Naive thymus-derived CD4-positive, alpha-beta T cell (primary cell): ENCODE measurements around the gene NADSYN1. TPM values are rescaled to one million over a fixed set of nuclear protein-coding genes. Genes with fewer than 3 reads are reported as not detected.
A peak's percentile ranks its signal among the peaks of the same experiment; 100 is the strongest.
"Not testable (repeated sequence)": the region's sequence is repeated elsewhere in the genome, so short reads cannot be mapped to it uniquely, and the experiment has no call there.

Experiments used
- ATAC-seq: fragments of 150-1000 bp; cut with Tn5 transposase; 2 replicates; pipeline ENCODE4 v1.10.0; 2021; ENCODE audit warnings: mild to moderate bottlenecking, moderate library complexity
- CTCF ChIA-PET: fragments of 350-600 bp; sonication (Branson Sonifier 250); formaldehyde crosslinking; loops from one replicate; lab custom pipeline; 2021; ENCODE audit warnings: antibody characterized with exemption; lab: Charles Lee
- POLR2A ChIA-PET: fragments of 350-600 bp; sonication (Branson Sonifier 250); formaldehyde crosslinking; loops from one replicate; lab custom pipeline; 2021; ENCODE audit warnings: antibody characterized with exemption, inconsistent platforms; lab: Charles Lee
- DNase-seq, 9 donors: peaks; one replicate each; pipeline versions ENCODE4 v3.0.0 to v3.0.0-alpha.2; 2020 to 2022; ENCODE audit warnings: mixed read lengths in 1 of 9
- H3K27ac ChIP-seq: one replicate; pipeline ENCODE4 v1.7.0; 2013; ENCODE audit warnings: mild to moderate bottlenecking, low read depth, low read length, moderate library complexity
- H3K27me3 ChIP-seq, 2 donors: one replicate each; pipeline ENCODE4 v1.7.0; 2013; ENCODE audit warnings: low read length in 2 of 2, mild to moderate bottlenecking in 2 of 2, moderate library complexity in 2 of 2; ENCODE audit not compliant: control insufficient read depth in 2 of 2, insufficient read depth in 2 of 2
- H3K36me3 ChIP-seq, 3 experiments: 1 replicate in 2 of 3; 2 replicates in 1 of 3; pipeline ENCODE4 v1.7.0; 2013; ENCODE audit warnings: low read length in 3 of 3, mild to moderate bottlenecking in 3 of 3, moderate library complexity in 1 of 3; ENCODE audit not compliant: insufficient read depth in 3 of 3, control insufficient read depth in 2 of 3
- H3K4me1 ChIP-seq, 2 donors: one replicate each; pipeline ENCODE4 v1.7.0; 2013; ENCODE audit warnings: low read length in 2 of 2, mild to moderate bottlenecking in 2 of 2, moderate library complexity in 1 of 2; ENCODE audit not compliant: control insufficient read depth in 2 of 2, insufficient read depth in 2 of 2
- H3K4me3 ChIP-seq: 2 replicates; pipeline ENCODE4 v1.7.0; 2013; ENCODE audit warnings: mild to moderate bottlenecking, low read length
- H3K9me3 ChIP-seq, 3 experiments: 1 replicate in 2 of 3; 2 replicates in 1 of 3; pipeline ENCODE4 v1.7.0; 2013; ENCODE audit warnings: low read length in 3 of 3; ENCODE audit not compliant: control insufficient read depth in 2 of 3
- H3K27ac Mint-ChIP-seq, 9 donors: one replicate each; pipeline ENCODE4 v1.8.0; 2020 to 2022; ENCODE audit warnings: mixed read lengths in 9 of 9, mild to moderate bottlenecking in 8 of 9, moderate library complexity in 5 of 9, inconsistent platforms in 2 of 9
- H3K27me3 Mint-ChIP-seq, 5 donors: one replicate each; pipeline ENCODE4 v1.8.0; 2021 to 2022; ENCODE audit warnings: mixed read lengths in 5 of 5, mild to moderate bottlenecking in 1 of 5
- H3K36me3 Mint-ChIP-seq, 5 donors: one replicate each; pipeline ENCODE4 v1.8.0; 2020 to 2022; ENCODE audit warnings: mixed read lengths in 5 of 5, mild to moderate bottlenecking in 3 of 5, inconsistent platforms in 1 of 5
- H3K4me1 Mint-ChIP-seq, 7 donors: one replicate each; pipeline ENCODE4 v1.8.0; 2020 to 2022; ENCODE audit warnings: mixed read lengths in 7 of 7, mild to moderate bottlenecking in 3 of 7, inconsistent platforms in 1 of 7
- H3K4me3 Mint-ChIP-seq, 10 donors: one replicate each; pipeline ENCODE4 v1.8.0; 2020 to 2022; ENCODE audit warnings: mild to moderate bottlenecking in 10 of 10, mixed read lengths in 10 of 10, moderate library complexity in 6 of 10, inconsistent platforms in 2 of 10
- H3K9me3 Mint-ChIP-seq, 11 donors: one replicate each; pipeline ENCODE4 v1.8.0; 2020 to 2022; ENCODE audit warnings: mixed read lengths in 11 of 11, mild to moderate bottlenecking in 4 of 11, inconsistent platforms in 1 of 11, moderate library complexity in 1 of 11
- intact Hi-C, 2 donors: fragments of 100-400 bp; cut with micrococcal nuclease; formaldehyde crosslinking; loops; one replicate each; pipeline ENCODE4 v1.15.1; 2023
- polyA plus RNA-seq, 2 donors: library from polyadenylated mRNA; unstranded; fragments of 300-500 nt; fragmentation: Illumina TruSeq; gene quantifications; one replicate each; pipeline ENCODE4 v1.2.3, GENCODE V29; 2021
- total RNA-seq, 6 experiments: library from RNA in 5 of 6; stranded (reverse) in 5 of 6; gene quantifications; 1 replicate in 5 of 6; 2 replicates in 1 of 6; pipeline ENCODE4 v1.2.3 and lab custom pipeline; 2021 to 2026

NADSYN1 gene
- total and polyA plus RNA-seq, 7 experiments from 2014 or later: 28.6 to 235 (median 121) TPM

DNA sequence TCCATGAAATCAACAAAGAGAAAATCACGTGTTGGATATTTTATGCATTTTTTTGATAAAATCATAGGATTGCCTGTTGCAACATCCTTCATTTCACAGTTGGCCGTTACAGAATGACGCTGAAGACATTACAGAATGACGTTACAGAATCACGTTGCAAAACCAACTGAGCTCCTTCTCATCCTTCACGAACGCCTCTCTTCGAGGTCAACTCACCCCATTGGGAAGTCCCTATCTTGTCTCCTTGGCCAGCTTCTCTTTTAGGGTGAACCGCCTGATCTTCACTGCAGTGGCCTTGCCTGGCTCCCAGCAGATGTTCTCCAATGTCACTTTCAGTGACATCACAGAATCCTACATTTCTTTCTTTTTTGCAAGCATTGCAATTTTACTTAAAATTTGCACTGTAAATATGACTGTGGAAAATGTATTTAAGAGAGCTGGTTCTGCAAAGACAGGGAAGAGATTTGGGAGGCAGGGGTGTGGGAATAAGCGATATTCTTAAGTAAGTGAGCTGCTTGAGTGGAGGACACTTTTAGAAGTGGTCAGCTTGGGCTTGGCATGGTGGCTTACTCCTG is 79.1 kb downstream of the NADSYN1 start:
- no peak for DNase-seq
- Mint-ChIP-seq H3K4me3 (no peak overlapping the region), H3K36me3 (no peaks in the 10 kb centered on the region), H3K27ac (peak overlapping the region in 1 of 9 donors; percentile 62), H3K27me3 (peaks cover 0 to 18% (median 5%) of the 10 kb centered on the region in 5 donors), H3K9me3 (peaks cover 0 to 2% (median 0%) of the 10 kb centered on the region in 11 donors), H3K4me1 (no peaks in the 10 kb centered on the region)
- ATAC-seq: no peak
- ChIA-PET POLR2A (no interaction called here), CTCF (no interaction called here)
- no peaks in the 10 kb centered on the region for H3K36me3 ChIP-seq
- no peak overlapping the region for H3K27ac ChIP-seq
- no peaks in the 10 kb centered on the region for H3K27me3 ChIP-seq
- intact Hi-C loops: no loop called here
- no peaks in the 10 kb centered on the region for H3K4me1 ChIP-seq
- H3K4me3 ChIP-seq: no peak overlapping the region
- no peaks in the 10 kb centered on the region for H3K9me3 ChIP-seq

- H3K27me3 ChIP-seq, H3K9me3 ChIP-seq, H3K36me3 ChIP-seq, H3K27ac ChIP-seq, DNase-seq, H3K4me3 ChIP-seq, H3K4me3 Mint-ChIP-seq, intact Hi-C loops, POLR2A ChIA-PET, H3K9me3 Mint-ChIP-seq, CTCF ChIA-PET, H3K4me1 ChIP-seq, H3K27ac Mint-ChIP-seq, H3K36me3 Mint-ChIP-seq, H3K4me1 Mint-ChIP-seq, H3K27me3 Mint-ChIP-seq, ATAC-seq: not testable (repeated sequence)
Observed at GRCh38 chr11:71534711-71535608, 82.0 kb downstream of the NADSYN1 start.

GRCh38 chr11:71535825-71536224 is 82.8 kb downstream of the NADSYN1 start:
- Mint-ChIP-seq H3K9me3 (peaks cover 0 to 5% (median 3%) of the 10 kb centered on the region in 11 donors), H3K4me3 (no peak overlapping the region), H3K27me3 (peaks cover 0 to 7% (median 6%) of the 10 kb centered on the region in 5 donors), H3K4me1 (no peaks in the 10 kb centered on the region), H3K36me3 (peaks cover 0 to 4% (median 0%) of the 10 kb centered on the region in 5 donors), H3K27ac (no peak overlapping the region)
- Histone ChIP-seq H3K4me3 (no peak overlapping the region), H3K4me1 (no peaks in the 10 kb centered on the region), H3K27me3 (no peaks in the 10 kb centered on the region), H3K9me3 (no peaks in the 10 kb centered on the region), H3K27ac (no peak overlapping the region), H3K36me3 (no peaks in the 10 kb centered on the region)
- ChIA-PET POLR2A (no interaction called here), CTCF (no interaction called here)
- ATAC-seq (no peak), DNase-seq (no peak)
- intact Hi-C loops: no loop called here

GRCh38 chr11:71537537-71537936 is 84.5 kb downstream of the NADSYN1 start:
- H3K36me3 Mint-ChIP-seq: peaks cover 0 to 8% (median 5%) of the 10 kb centered on the region in 5 donors
- CTCF ChIA-PET: no interaction called here
- peaks cover 0 to 14% (median 7%) of the 10 kb centered on the region in 5 donors for H3K27me3 Mint-ChIP-seq
- ATAC-seq (no peak), DNase-seq (no peak)
- Histone ChIP-seq H3K36me3 (no peaks in the 10 kb centered on the region), H3K27me3 (no peaks in the 10 kb centered on the region), H3K9me3 (no peaks in the 10 kb centered on the region), H3K4me1 (no peaks in the 10 kb centered on the region), H3K27ac (no peak overlapping the region), H3K4me3 (no peak overlapping the region)
- intact Hi-C loops: no loop called here
- POLR2A ChIA-PET: no interaction called here
- H3K4me3 Mint-ChIP-seq: no peak overlapping the region
- peaks cover 0 to 12% (median 7%) of the 10 kb centered on the region in 11 donors for H3K9me3 Mint-ChIP-seq
- no peak overlapping the region for H3K27ac Mint-ChIP-seq
- H3K4me1 Mint-ChIP-seq: no peaks in the 10 kb centered on the region

GRCh38 chr11:71537977-71538665 is 85.1 kb downstream of the NADSYN1 start, which contains the start of gene KRTAP5-8:
Gene KRTAP5-8 (plus strand): TSS chr11:71538025. CDS start chr11:71538056, 31 bp downstream.
- H3K27me3 ChIP-seq, H3K36me3 ChIP-seq, DNase-seq, ATAC-seq, H3K36me3 Mint-ChIP-seq, H3K4me3 Mint-ChIP-seq, POLR2A ChIA-PET, H3K4me1 Mint-ChIP-seq, H3K27ac ChIP-seq, H3K9me3 ChIP-seq, H3K27ac Mint-ChIP-seq, CTCF ChIA-PET, H3K4me3 ChIP-seq, H3K4me1 ChIP-seq, intact Hi-C loops: not testable (repeated sequence)
- Mint-ChIP-seq H3K27me3 (peaks cover 0 to 17% (median 7%) of the 10 kb centered on the region in 5 donors), H3K9me3 (peaks cover 0 to 12% (median 7%) of the 10 kb centered on the region in 11 donors)

GRCh38 chr11:71538666-71538990 is 85.6 kb downstream of the NADSYN1 start:
- Mint-ChIP-seq H3K4me3 (no peak overlapping the region), H3K27me3 (peaks cover 0 to 22% (median 7%) of the 10 kb centered on the region in 5 donors), H3K36me3 (peaks cover 0 to 8% (median 5%) of the 10 kb centered on the region in 5 donors), H3K27ac (no peak overlapping the region), H3K9me3 (peaks cover 0 to 12% (median 7%) of the 10 kb centered on the region in 11 donors), H3K4me1 (peaks cover 0 to 5% (median 0%) of the 10 kb centered on the region in 7 donors)
- H3K27me3 ChIP-seq: no peaks in the 10 kb centered on the region
- DNase-seq: no peak
- H3K4me1 ChIP-seq: no peaks in the 10 kb centered on the region
- ATAC-seq: no peak
- H3K4me3 ChIP-seq: no peak overlapping the region
- POLR2A ChIA-PET: no interaction called here
- H3K36me3 ChIP-seq: no peaks in the 10 kb centered on the region
- intact Hi-C loops: no loop called here
- no peak overlapping the region for H3K27ac ChIP-seq
- H3K9me3 ChIP-seq: no peaks in the 10 kb centered on the region
- CTCF ChIA-PET: no interaction called here
